ENCODE data around the gene USP3.

DNA sequence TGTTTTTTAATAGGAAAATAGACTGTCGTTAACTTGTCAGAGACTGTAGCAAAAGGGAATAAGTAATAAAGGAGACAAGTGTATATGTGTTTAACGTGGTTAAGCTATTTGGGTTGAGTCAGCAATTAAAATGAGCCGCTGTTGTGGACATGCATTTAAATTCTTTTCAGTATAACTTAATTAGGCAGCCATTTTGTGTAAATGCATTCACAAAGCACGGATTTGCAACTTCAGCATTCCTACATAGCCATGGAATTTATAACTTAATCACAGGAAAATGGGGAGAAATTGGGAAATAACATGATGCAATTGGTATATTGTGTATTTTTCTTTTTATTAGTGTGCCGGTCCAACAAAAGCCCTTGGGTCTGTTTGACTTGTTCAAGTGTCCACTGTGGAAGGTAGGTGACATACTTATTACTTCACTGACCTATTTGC is 27.9 kb downstream of the USP3 start:
- TF ChIP-seq CTCF (IDR thresholded peaks at IDR 0.05) (no peak), EZH2 (IDR thresholded peaks at IDR 0.05) (no peak), EZH2phosphoT487 (IDR thresholded peaks at IDR 0.05) (no peak)
